Smooth muscle cell (in vitro differentiated cells): ENCODE results near the gene ABCG2. TPM values are rescaled to one million over a fixed set of nuclear protein-coding genes. Genes with fewer than 3 reads are reported as not detected.

Source experiments
- DNase-seq: peaks from one replicate; lab custom pipeline; 2025; ENCODE audit not compliant: unreplicated experiment; lab: John Stamatoyannopoulos, UW
- H2AFZ ChIP-seq: fragments of 200-600 bp; sonication (generic); 2 replicates; pipeline ENCODE4 v1.6.0; 2016; ENCODE audit warnings: antibody characterized with exemption, low read depth, mild to moderate bottlenecking
- H3F3A ChIP-seq: fragments of 200-600 bp; sonication (generic); 2 replicates; pipeline ENCODE4 v1.6.0; 2017; ENCODE audit warnings: antibody characterized with exemption, low read depth
- H3K27ac ChIP-seq: fragments of 200-600 bp; sonication (generic); 2 replicates; pipeline ENCODE4 v1.5.1; 2016; ENCODE audit warnings: low read depth, mild to moderate bottlenecking
- H3K27me3 ChIP-seq: fragments of 200-600 bp; sonication (generic); 2 replicates; pipeline ENCODE4 v1.6.1; 2016; ENCODE audit warnings: low read depth, mild to moderate bottlenecking
- H3K36me3 ChIP-seq: fragments of 200-600 bp; sonication (generic); 2 replicates; pipeline ENCODE4 v1.5.1; 2016; ENCODE audit warnings: low read depth
- H3K4me1 ChIP-seq: fragments of 200-600 bp; sonication (generic); 2 replicates; pipeline ENCODE4 v1.5.1; 2016; ENCODE audit warnings: low read depth
- H3K4me2 ChIP-seq: fragments of 200-600 bp; sonication (generic); 2 replicates; pipeline ENCODE4 v1.6.0; 2016; ENCODE audit warnings: mild to moderate bottlenecking
- H3K4me3 ChIP-seq: fragments of 200-600 bp; sonication (generic); 2 replicates; pipeline ENCODE4 v1.5.1; 2016; ENCODE audit warnings: mild to moderate bottlenecking
- H3K79me2 ChIP-seq: fragments of 200-600 bp; sonication (generic); 2 replicates; pipeline ENCODE4 v1.6.0; 2016; ENCODE audit warnings: low read depth, mild to moderate bottlenecking
- H3K9ac ChIP-seq: fragments of 200-600 bp; sonication (generic); 2 replicates; pipeline ENCODE4 v1.6.0; 2016; ENCODE audit warnings: low read depth
- H3K9me3 ChIP-seq: fragments of 200-600 bp; sonication (generic); replicated peaks from 2 replicates; pipeline ENCODE4 v1.5.1; 2016; ENCODE audit warnings: low read depth
- H4K20me1 ChIP-seq: fragments of 200-600 bp; sonication (generic); 2 replicates; pipeline ENCODE4 v1.6.0; 2016; ENCODE audit warnings: low read depth
- CTCF ChIP-seq: fragments of 200-600 bp; sonication (generic); IDR thresholded peaks from 2 replicates; pipeline ENCODE4 v1.5.1; 2017; ENCODE audit warnings: borderline replicate concordance, mild to moderate bottlenecking, antibody characterized with exemption; ENCODE audit not compliant: insufficient read depth, poor library complexity, severe bottlenecking
- WGBS: methylation state at CpG from one replicate; pipeline ENCODE4 v1.1.7; 2016; ENCODE audit warnings: low lambda C conversion rate; 5-methylcytosine and 5-hydroxymethylcytosine counted together
- polyA plus RNA-seq: library from polyadenylated mRNA; unstranded; fragments of >200 nt; fragmentation: Nextera tagmentation; extraction: Ambion mirVana; gene quantifications from 2 replicates; pipeline ENCODE4 v1.2.1, GENCODE V29; 2016
- total RNA-seq: library from RNA; depleted of rRNA; stranded (reverse); fragments of >200 nt; gene quantifications from 2 replicates; pipeline ENCODE4 v1.2.3, GENCODE V29; 2014

The ABCG2 gene
- total and polyA plus RNA-seq, 2 experiments from 2014 or later = 0.42 to 2.5 TPM

DNA sequence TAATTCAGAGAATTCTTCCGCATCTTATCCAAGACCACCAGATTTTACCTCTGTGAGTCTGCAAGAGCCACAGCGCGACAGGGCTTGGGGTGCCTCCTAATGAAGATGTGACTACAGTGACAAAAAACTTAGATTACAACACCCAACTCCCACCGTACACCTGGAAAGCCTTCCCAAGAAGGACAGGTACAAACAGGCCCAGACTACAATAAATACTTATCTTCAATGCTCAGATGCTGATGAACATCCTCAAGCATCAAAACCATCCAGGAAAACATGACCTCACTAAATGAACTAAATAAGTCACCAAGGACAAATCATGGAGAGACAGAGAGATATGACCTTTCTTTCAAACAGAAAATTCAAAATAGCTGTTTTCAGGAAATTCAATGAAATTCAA lies 20.8 kb upstream of the ABCG2 start:
- WGBS = 87% methylated on average over 4 of the region's 4 CpGs
- H3K4me3 ChIP-seq = no peak overlapping the region
- H3K9me3 ChIP-seq = no peaks in the 10 kb centered on the region
- no peak for DNase-seq
- no peaks in the 10 kb centered on the region for H3F3A ChIP-seq
- H3K36me3 ChIP-seq = no peaks in the 10 kb centered on the region
- H3K4me2 ChIP-seq = no peak overlapping the region
- H3K27ac ChIP-seq = no peak overlapping the region
- no peak for TF ChIP-seq CTCF
- no peak overlapping the region for H2AFZ ChIP-seq
- no peaks in the 10 kb centered on the region for H3K79me2 ChIP-seq
- peaks cover 5% of the 10 kb centered on the region for H3K4me1 ChIP-seq
- H3K27me3 ChIP-seq = no peaks in the 10 kb centered on the region
- H4K20me1 ChIP-seq = no peaks in the 10 kb centered on the region
- no peak overlapping the region for H3K9ac ChIP-seq

DNA sequence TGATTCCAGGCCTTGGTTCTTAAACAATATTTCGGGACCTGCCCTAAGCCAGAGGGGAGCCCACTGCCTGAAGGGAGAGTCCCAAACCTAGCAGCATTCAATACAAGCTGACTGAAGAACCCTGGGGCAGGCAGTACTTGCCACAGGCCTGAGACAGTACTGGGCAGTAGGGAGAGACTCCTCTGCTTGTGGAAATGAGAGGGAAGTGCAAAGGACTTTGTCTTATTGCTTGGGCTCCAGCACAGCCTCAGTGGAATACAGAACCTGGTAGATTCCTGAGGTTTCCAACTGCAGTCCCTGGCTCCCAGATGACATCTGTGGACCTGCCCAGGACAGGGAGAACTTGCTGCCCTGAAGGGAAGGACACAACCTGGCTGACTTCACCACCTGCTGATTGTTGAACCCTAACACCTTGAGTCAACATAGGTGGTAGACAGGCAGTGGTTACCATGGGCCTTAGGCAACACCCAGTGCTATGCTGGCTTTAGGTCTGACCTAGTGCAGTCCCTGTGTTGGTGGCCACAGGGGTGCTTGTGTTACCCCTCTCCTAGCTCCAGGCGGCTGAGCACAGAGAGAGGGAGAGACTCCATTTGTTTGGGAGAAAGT lies 20.3 kb upstream of the ABCG2 start:
- Histone ChIP-seq H3K36me3 (no peaks in the 10 kb centered on the region), H3K79me2 (no peaks in the 10 kb centered on the region), H3F3A (no peaks in the 10 kb centered on the region), H3K4me3 (no peak overlapping the region), H2AFZ (peak overlapping the region; percentile 59), H4K20me1 (no peaks in the 10 kb centered on the region), H3K9ac (no peak overlapping the region), H3K9me3 (no peaks in the 10 kb centered on the region), H3K4me1 (peaks cover 5% of the 10 kb centered on the region), H3K27ac (no peak overlapping the region), H3K27me3 (no peaks in the 10 kb centered on the region), H3K4me2 (peak overlapping the region; percentile 30)
- no peak for DNase-seq
- no peak for TF ChIP-seq CTCF
- 74% methylated on average over 2 of the region's 2 CpGs for WGBS

- Histone ChIP-seq H3K4me1 (peaks cover 5% of the 10 kb centered on the region), H3K9ac (no peak overlapping the region), H3K4me3 (no peak overlapping the region), H3K27ac (no peak overlapping the region), H4K20me1 (no peaks in the 10 kb centered on the region), H3F3A (no peaks in the 10 kb centered on the region), H3K4me2 (peak overlapping the region; percentile 30), H3K36me3 (no peaks in the 10 kb centered on the region), H3K9me3 (no peaks in the 10 kb centered on the region), H3K27me3 (no peaks in the 10 kb centered on the region), H3K79me2 (no peaks in the 10 kb centered on the region), H2AFZ (peak overlapping the region; percentile 59)
- DNase-seq = no peak
- 29% methylated on average over 4 of the region's 4 CpGs for WGBS
- no peak for TF ChIP-seq CTCF
Measured at GRCh38 chr4:88177983-88178625, 19.7 kb upstream of the ABCG2 start.

- H3K27me3 ChIP-seq = no peaks in the 10 kb centered on the region
- H3F3A ChIP-seq = no peaks in the 10 kb centered on the region
- no peaks in the 10 kb centered on the region for H4K20me1 ChIP-seq
- no peak for TF ChIP-seq CTCF
- no peak overlapping the region for H3K9ac ChIP-seq
- H3K4me2 ChIP-seq = no peak overlapping the region
- no peaks in the 10 kb centered on the region for H3K9me3 ChIP-seq
- no peaks in the 10 kb centered on the region for H3K36me3 ChIP-seq
- DNase-seq = no peak
- no peaks in the 10 kb centered on the region for H3K79me2 ChIP-seq
- H2AFZ ChIP-seq = peak overlapping the region; percentile 62
- peaks cover under 1% of the 10 kb centered on the region for H3K4me1 ChIP-seq
- no peak overlapping the region for H3K4me3 ChIP-seq
- H3K27ac ChIP-seq = no peak overlapping the region
Measured at GRCh38 chr4:88172987-88173386, 14.5 kb upstream of the ABCG2 start.
